Mesothelial cell of epicardium (in vitro differentiated cells): ENCODE data around the gene MARCHF3. TPM values are rescaled to one million over a fixed set of nuclear protein-coding genes. Genes with fewer than 3 reads are reported as not detected.

Experiments used
- DNase-seq, 2 experiments: peaks; one replicate each; pipeline ENCODE4 v3.0.0; 2021; ENCODE audit warnings: low spot score in 2 of 2; ENCODE audit not compliant: unreplicated experiment in 2 of 2
- H3K27ac Mint-ChIP-seq: 2 replicates; pipeline ENCODE4 v1.8.0; 2021; ENCODE audit warnings: mixed read lengths
- H3K27me3 Mint-ChIP-seq: 2 replicates; pipeline ENCODE4 v1.8.0; 2021; ENCODE audit warnings: low read depth, mixed read lengths
- H3K36me3 Mint-ChIP-seq: 2 replicates; pipeline ENCODE4 v1.8.0; 2021; ENCODE audit warnings: mixed read lengths
- H3K4me1 Mint-ChIP-seq: 2 replicates; pipeline ENCODE4 v1.8.0; 2021; ENCODE audit warnings: mixed read lengths
- H3K4me3 Mint-ChIP-seq: 2 replicates; pipeline ENCODE4 v1.8.0; 2021; ENCODE audit warnings: mild to moderate bottlenecking, moderate library complexity, mixed read lengths
- H3K9me3 Mint-ChIP-seq: 2 replicates; pipeline ENCODE4 v1.8.0; 2021; ENCODE audit warnings: mixed read lengths
- CTCF ChIP-seq: fragments of 200-600 bp; sonication (generic); IDR thresholded peaks from one replicate; pipeline ENCODE4 v1.5.0; 2021; ENCODE audit warnings: antibody characterized with exemption; ENCODE audit not compliant: unreplicated experiment
- total RNA-seq: library from RNA; stranded (reverse); gene quantifications from 3 replicates; pipeline ENCODE4 v1.2.1, GENCODE V29; 2021

Gene MARCHF3
- total RNA-seq, 1 donor from 2014 or later, result 9.4 TPM

- H3K27ac Mint-ChIP-seq, result no peak overlapping the region
- TF ChIP-seq CTCF, result no peak
- H3K9me3 Mint-ChIP-seq, result no peaks in the 10 kb centered on the region
- DNase-seq, result no peak
- H3K4me3 Mint-ChIP-seq, result no peak overlapping the region
- H3K36me3 Mint-ChIP-seq, result no peaks in the 10 kb centered on the region
- H3K27me3 Mint-ChIP-seq, result no peaks in the 10 kb centered on the region
- H3K4me1 Mint-ChIP-seq, result peaks cover 12% of the 10 kb centered on the region
Measured at GRCh38 chr5:127013407-127013806, 17.0 kb downstream of the MARCHF3 start.

GRCh38 chr5:127012916-127013315, 17.4 kb downstream of the MARCHF3 start:
- no peaks in the 10 kb centered on the region for H3K27me3 Mint-ChIP-seq
- H3K4me1 Mint-ChIP-seq, result peaks cover 12% of the 10 kb centered on the region
- no peak overlapping the region for H3K4me3 Mint-ChIP-seq
- TF ChIP-seq CTCF, result no peak
- no peaks in the 10 kb centered on the region for H3K36me3 Mint-ChIP-seq
- peak overlapping the region; percentile 55 for H3K27ac Mint-ChIP-seq
- no peak for DNase-seq
- no peaks in the 10 kb centered on the region for H3K9me3 Mint-ChIP-seq

- DNase-seq, result no peak
- Mint-ChIP-seq H3K27ac (no peak overlapping the region), H3K27me3 (no peaks in the 10 kb centered on the region), H3K9me3 (no peaks in the 10 kb centered on the region), H3K4me1 (peaks cover 12% of the 10 kb centered on the region), H3K4me3 (no peak overlapping the region), H3K36me3 (no peaks in the 10 kb centered on the region)
- no peak for TF ChIP-seq CTCF
Measured at GRCh38 chr5:127011961-127012644, 18.3 kb downstream of the MARCHF3 start.

- no peaks in the 10 kb centered on the region for H3K9me3 Mint-ChIP-seq
- no peaks in the 10 kb centered on the region for H3K27me3 Mint-ChIP-seq
- TF ChIP-seq CTCF, result no peak
- no peak overlapping the region for H3K4me3 Mint-ChIP-seq
- H3K36me3 Mint-ChIP-seq, result no peaks in the 10 kb centered on the region
- DNase-seq, result no peak
- no peak overlapping the region for H3K27ac Mint-ChIP-seq
- H3K4me1 Mint-ChIP-seq, result peaks cover 15% of the 10 kb centered on the region
Measured at GRCh38 chr5:127011153-127011552, 19.2 kb downstream of the MARCHF3 start.

- TF ChIP-seq CTCF, result no peak
- DNase-seq, result no peak
- H3K27ac Mint-ChIP-seq, result no peak overlapping the region
- H3K27me3 Mint-ChIP-seq, result no peaks in the 10 kb centered on the region
- no peaks in the 10 kb centered on the region for H3K9me3 Mint-ChIP-seq
- H3K4me3 Mint-ChIP-seq, result no peak overlapping the region
- no peaks in the 10 kb centered on the region for H3K36me3 Mint-ChIP-seq
- peaks cover 15% of the 10 kb centered on the region for H3K4me1 Mint-ChIP-seq
Measured at GRCh38 chr5:127010362-127010761, 20.0 kb downstream of the MARCHF3 start.
